ENCODE measurements around the gene MYOM3.
"Not testable (repeated sequence)": the region's sequence is repeated elsewhere in the genome, so short reads cannot be mapped to it uniquely, and the experiment has no call there.

Gene MYOM3

DNA sequence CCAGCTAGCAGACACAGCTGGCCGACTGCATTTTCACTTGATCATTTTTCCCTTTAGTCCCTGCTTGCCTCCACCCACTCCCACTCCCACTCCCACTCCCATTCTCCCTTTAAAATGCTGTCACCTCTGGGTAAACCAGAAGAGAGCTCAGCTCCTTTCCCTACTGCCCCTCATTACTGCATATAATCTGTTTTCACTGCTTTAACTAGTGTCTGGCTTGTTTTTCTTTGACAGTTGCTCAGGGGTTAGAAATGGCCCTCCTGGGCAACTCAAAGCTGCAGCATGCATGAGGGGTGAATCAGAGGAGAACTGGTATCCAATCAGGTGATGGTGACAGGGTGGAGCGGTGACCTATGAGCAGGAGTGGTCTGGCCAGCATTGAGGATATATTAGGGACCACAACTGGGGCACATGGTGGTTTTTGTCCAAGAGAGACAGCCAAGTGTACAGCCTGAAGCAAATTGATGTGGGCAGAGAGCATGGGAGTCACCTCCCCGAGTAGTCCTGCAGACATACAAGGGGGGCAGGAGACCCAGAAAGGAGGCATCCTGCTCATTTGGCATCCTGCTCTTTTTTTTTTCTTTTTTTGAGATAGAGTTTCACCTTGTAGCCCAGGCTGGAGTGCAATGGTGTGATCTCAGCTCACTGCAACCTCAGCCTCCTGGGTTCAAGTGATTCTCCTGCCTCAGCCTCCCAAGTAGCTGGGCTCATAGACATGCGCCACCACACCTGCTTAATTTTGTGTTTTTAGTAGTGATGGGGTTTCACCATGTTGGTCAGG lies 89.2 kb downstream of the MYOM3 start:
- peak; percentile 83 for DNase-seq

DNA sequence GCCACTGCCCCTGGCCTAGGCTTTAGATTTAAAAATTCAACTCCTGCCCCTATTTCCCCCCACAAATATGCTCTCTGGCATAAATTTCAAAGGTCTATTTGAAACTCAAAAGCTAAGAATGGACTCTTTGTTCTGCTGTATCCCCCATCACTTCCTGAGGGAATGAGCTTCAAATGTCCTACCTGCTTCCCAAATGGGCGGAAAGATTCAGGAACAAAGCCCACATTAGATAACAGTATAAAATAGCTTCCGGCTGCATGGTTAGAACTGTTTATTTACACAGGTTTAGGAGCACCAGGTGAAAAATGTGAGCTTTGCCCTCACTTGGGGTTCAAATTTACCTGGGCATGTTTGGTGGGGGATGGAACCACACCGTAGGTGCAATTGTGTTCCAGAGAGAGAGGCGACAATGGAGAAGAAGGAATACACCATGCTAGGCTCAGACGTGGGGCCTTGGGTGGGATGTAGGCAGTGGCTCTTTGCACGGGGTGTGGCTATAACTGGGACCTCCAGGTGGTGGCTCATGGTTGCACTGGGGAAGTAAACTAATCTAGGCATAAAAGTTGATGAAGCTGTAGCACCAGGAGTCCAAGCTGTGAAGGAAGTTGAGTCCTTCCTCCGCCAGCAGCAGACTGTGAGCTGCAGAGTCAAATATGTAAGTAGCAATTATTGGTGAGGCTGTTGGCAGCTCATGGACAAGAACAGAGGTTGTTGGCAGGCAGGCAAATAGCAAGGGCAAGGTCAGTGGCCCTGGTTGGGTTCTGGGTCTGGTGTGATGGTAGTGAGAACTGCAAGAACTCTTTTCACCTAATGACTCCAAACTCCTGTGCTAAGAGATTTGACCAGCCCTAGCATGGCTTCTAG lies 90.3 kb downstream of the MYOM3 start:
- DNase-seq, result no peak

DNA sequence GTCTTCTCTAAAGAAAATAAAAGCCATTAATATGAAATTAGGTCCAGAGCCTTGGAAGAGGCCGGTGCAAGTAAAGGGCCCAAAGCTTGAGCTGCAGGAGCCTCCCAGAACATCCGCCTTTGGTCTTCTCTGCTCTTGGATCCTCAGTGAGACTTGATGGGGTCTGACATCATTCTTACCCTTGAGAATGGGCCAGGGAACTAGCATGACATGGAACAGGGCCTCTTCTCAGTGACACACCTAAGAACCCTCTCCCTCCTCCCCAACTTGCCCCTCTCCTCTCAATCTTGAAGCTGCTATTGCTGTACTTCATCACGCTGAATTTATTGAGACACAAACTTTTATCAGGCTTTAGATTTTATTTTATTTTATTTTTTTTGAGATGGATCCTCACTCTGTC lies 91.5 kb downstream of the MYOM3 start:
- DNase-seq, result no peak

DNA sequence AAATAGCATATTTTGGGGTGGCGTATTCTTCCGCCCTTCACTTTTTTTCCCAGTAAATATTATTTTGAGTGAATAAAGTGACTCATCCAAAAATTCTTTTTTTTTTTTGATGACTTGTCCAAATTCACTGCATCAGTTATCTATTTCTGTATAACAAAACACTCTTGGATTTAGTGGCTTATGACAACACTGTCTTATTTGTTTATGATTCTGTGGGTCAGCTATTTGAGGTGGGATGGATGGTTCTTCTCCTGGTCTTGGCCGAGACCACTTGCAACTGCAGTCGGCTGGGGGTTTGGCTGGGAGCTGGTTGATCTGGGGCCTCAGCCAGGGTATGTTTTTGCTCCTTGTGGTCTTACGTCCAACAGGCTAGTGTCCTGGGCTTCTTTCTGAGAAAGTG lies 91.9 kb downstream of the MYOM3 start:
- DNase-seq, result peak; percentile 59

DNA sequence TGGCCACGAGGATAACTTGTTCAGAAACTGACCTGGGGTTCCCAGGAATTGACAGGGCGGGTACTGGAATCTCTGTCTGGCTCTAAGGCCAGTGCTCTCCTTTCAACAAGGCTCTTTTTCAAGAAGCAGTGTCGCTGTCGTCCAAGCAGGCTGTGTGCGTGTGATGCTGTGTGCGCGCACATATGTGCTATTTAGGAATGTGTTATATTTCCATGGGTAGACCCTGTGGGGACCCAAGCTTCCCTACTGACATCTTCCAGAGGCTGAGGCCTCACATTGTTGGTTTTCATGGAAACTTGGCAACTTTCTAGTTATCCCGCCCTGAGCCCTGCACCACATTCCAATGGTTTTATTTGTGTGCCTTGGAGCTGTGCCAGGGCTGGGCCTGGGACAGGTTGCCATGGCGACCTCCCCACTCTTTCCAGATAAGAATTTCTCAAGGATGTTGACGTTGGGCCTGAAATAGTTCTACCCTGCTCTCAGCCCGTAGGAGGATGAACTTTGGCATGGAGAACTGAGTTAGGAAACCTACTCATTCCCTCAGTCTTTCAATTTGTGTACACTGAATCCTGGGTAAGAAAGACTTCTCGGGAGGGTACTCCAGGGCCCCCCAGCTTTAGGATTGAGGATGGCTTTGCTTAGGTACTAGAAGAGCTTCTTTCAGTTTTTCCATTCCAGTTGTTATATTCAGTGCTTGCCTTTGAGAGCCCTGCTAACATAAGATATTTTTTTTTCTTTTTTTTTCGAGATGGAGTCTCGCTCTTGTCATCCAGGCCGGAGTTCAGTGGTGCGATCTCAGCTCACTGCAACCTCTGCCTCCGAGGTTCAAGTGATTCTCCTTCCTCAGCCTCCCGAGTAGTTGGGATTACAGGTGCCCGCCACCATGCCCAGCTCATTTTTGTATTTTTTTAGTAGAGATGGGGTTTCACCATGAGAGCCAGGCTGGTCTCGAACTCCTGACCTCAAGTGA lies 93.0 kb downstream of the MYOM3 start:
- DNase-seq, result peak; percentile 98

DNA sequence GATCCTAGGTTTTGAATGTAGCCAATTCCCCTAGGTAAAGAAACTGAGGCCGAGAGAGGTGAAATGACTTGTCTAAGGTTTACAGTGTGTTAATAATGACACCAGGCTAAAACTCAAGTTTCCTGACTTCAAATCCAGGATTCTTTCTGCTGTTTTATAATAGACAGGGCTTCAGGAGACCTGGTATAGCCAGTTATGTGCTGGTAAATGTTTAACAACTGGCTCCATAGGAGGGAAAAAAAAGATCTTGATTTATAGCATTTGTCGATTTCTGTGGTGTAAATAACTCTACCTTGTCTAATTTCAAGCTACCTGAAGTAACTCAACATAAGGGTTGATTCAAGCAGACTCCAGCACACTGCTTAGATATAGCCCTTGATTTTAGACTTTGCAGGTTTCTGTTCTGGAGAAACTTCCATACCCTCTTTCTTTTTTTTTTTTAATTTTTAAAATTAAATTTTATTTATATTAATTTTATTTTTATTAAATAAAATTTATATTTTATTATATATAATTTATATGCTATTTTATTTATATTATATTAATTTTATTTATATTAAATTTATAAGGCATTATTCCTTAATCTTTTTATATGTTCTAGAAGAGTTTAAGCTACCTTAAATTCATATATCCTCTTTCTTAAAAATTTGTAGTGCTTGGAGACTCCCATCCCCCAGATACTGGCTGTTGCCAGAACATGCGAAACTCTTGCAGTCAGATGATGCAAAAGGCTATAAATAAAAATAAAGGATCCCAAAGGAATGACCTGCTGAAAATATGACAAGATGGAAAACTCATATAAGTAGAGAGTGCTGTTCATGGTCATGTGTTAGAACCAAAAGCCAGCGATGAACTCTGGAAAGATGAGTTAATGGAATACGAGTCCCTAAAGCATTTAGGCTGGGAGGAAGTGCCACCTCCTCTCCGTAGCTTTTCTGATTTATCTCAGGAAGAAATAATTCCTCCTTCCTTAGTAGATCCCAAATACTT lies 96.4 kb downstream of the MYOM3 start:
- peak; percentile 69 for DNase-seq

DNA sequence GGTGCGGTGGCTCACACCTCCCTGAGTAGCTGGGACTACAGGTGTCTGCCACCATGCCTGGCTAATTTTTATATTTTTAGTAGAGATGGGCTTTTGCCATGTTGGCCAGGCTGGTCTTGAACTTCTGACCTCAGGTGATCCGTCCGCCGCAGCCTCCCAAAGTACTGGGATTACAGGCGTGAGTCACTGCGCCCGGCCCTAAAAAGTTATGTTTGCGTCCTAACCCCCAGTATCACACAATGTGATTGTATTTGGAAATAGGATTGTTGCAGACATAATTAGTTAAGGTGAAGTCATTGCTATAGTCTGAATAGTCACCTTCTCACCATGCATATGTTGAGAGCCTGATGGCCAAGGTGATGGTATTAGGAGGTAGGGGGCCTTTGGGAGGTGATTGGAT lies 99.1 kb downstream of the MYOM3 start:
- DNase-seq, result not testable (repeated sequence)

DNA sequence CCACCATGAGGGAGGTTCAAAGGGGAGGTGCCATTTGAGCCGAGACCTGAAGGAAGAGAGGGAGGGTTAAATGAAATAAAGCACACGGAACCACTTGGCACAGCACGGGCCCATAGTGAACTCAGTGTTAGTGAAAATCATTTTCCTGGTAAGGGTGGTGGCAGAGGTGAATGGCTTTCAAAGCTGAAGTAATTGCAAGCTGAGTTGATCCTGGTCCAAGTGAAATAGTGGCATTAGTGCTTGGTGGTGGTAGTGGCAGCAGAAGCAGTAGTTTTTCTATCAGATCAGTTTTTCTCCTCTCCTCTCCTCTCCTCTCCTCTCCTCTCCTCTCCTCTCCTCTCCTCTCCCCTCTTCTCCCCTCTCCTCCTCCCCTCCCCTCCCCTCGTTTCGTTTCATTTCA lies 101.3 kb downstream of the MYOM3 start:
- DNase-seq, result no peak

DNA sequence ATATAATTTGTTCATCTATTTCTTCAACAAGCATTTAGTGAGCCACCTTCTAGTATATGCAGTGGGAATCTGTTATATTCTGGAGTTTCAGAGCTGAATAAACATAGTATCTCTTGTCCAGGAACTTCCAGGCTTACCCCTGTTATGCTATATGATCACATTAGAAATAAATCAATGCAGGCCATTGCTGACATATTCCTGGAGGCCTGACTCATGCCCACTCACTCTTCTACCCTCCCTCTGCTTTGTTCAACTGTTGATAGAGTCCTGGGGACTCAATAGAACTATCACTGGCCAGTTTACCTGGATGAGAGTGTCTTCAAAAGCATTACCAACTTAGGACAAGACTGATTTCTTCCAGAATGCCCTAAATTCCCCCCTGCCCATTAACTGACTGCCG lies 102.5 kb downstream of the MYOM3 start:
- peak; percentile 79 for DNase-seq

DNA sequence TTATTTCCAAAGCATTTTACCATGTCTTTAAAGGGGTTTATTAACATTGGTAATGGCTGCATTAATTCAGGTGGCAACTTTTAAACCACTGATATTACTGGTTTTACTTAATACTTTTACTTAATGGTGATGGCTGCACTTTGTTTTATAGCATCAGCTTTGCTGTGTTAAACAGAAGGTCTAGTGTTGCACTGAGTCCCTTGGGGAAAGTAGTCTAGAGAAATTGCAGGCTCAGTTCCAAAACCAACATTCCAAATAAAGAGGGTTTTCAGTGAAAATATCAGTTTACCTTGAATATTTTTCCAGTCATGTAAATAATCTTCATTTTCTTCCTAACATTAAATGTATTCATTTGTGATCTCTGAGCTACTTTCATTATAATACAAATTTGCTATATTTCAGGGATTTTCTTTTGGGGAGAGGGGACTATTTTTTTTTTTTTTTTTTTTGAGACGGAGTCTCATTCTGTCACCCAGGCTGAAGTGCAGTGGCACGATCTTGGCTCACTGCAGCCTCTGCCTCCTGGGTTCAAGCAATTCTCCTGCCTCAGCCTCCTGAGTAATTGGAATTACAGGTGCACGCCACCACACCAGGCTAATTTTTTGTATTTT lies 103.3 kb downstream of the MYOM3 start:
- DNase-seq, result not testable (repeated sequence)

DNA sequence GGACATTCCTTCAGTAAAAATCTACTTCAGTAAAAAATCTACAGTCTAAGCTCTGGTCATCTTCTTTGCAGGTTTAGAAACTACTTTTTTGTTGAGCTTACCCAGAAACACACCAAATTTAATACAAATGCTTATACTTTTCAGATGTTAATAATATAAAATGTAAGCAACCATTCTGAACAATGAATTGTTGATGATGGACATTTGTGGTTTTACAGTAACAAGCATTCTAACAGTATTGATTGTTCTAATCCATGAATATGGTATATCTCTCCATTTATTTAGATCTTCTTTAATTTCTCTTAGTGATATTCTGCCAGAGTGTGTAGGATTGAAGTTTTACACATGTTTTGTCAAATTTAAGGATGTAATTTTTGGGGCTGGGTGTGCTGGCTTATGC lies 104.9 kb downstream of the MYOM3 start:
- no peak for DNase-seq

Measured in HCEC 1CT (cell line).